GM21825 (cell line): ENCODE results near the gene MAST2.
A peak's percentile ranks its signal among the peaks of the same experiment; 100 is the strongest.
"Not testable (repeated sequence)": the region's sequence is repeated elsewhere in the genome, so short reads cannot be mapped to it uniquely, and the experiment has no call there.

Experiments
- ATAC-seq: cut with Tn5 transposase; IDR thresholded peaks from one replicate; pipeline ENCODE4 v1.9.1; 2021; ENCODE audit warnings: mild to moderate bottlenecking, moderate library complexity; ENCODE audit not compliant: unreplicated experiment

The MAST2 gene

DNA sequence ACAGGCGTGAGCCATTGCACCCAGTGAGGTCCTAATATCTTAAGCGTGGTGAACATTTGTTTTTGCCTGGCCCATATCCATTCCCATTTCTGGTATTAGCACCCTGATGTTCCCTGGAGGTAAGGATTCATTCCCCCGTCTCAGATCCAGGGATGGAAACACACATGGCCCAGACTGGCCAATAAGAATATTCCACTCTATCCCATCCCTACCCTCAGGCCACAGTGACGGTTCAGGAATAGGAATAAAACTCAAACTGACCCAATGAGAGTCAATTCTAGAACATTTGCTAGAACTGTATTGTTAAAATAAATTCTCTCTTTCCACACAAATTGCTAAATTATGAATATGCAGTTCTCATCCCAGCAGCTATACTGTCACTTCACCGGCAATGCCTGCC, 252.9 kb downstream of the MAST2 start:
- no peak for ATAC-seq

DNA sequence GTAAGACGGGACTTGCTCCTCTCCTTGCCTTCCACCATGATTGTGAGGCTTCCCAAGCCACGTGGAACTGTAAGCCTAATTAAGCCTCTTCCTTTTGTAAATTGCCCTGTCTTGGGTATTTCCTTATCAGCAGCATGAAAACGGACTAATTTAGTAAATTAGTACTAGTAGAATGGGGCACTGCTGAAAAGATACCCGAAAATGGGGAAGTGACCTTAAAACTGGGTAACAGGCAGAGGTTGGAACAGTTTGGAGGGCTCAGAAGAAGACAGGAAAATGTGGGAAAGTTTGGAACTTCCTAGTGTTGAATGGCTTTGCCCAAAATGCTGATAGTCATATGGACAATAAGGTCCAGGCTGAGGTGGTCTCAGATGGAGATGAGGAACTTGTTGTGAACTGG, 253.8 kb downstream of the MAST2 start:
- ATAC-seq: not testable (repeated sequence)

DNA sequence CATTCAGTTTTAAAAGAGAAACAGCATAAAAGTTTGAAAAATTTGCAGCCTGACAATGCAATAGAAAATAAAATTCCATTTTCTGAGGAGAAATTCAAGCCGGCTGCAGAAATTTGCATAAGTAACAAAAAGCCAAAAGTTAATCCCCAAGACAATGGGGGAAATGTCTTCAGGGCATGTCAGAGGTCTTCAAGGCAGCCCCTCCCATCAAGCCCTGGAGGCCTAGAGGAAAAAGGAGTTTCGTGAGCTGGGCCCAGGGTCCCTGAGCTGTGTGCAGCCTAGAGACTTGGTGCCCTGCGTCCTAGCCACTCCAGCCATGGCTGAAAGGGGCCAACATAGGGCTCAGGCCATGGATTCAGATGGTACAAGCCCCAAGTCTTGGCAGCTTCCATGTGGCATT, 254.4 kb downstream of the MAST2 start:
- no peak for ATAC-seq

DNA sequence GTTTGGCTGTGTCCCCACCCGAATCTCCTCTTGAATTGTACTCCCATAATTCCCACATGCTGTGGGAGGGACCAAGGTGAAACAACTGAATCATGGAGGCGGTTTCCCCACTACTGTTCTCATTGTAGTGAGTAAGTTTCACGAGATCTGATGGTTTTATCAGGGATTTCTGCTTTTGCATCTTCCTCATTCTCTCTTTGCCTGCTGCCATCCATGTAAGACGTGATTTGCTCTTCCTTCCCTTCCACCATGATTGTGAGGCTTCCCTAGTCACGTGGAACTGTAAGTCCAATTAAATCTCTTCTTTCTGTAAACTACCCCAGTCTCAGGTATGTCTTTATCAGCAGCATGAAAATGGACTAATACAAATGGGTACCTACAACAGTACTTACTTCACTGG, 255.5 kb downstream of the MAST2 start:
- no peak for ATAC-seq

DNA sequence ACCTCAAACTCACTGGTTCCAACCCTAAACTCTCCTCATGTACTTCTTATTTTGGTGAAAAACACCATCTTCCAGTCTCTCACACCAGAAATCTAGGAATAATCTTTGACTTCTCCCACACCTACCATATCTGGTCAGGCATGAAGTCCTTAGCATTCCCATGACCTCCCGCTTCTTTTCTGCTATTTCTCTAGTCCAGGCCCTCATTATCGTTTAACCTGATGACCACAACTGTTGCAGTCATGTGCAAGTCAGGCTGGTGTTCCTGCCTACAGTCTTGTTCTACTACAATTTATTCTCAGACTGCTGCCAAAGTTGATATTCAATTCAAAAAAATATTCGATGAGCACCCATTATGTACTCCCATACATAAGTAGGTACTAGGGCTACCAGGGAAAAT, 257.7 kb downstream of the MAST2 start:
- ATAC-seq: no peak

DNA sequence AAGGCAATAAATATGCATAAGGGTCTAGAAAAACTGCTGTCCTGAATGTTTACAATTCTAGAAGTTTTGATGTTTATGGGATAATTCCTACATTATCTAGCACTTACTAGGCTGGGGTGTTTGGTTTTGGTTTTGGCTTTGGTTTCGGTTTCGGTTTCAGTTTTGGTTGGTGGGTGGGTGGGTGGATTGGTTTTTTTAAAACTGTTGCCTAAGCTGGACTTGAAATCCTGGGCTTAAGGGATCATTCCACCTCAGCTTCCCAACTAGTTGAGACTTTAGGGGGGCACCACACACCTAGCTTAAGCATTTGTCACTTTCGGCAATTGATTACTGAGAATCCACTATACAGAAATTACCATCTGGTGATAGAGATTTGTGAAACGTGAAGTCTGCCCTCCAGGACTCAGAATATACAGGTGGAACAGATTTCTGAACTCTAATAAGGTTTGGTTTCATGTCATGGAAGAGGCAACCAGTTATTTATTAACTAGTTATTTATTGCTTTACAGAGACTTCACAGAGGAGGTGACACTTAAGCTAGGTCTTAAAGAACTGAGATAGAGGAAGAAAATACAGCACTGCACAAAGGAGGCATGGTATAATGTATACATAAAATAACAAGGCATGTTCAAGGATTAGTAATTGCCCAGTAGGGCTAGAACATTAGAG, 259.4 kb downstream of the MAST2 start:
- ATAC-seq: peak; percentile 55

DNA sequence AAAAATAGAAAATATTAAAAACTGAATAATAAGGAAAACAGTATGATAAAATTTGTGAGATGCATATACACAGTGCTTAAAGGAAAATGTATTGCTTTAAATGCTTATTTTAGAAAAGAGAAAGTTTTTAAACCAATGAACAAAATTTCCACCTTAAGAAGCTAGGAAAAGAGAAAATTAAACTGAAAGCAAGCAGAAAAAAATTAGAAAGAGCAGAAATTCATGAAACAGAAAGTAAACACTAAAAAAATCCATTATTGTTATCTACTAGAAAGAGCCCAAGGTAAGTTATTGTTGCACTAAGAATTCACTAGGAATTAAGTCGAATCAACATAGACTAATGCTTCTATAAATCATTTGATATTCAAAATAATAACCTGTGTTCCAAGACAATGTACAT, 261.3 kb downstream of the MAST2 start:
- no peak for ATAC-seq

DNA sequence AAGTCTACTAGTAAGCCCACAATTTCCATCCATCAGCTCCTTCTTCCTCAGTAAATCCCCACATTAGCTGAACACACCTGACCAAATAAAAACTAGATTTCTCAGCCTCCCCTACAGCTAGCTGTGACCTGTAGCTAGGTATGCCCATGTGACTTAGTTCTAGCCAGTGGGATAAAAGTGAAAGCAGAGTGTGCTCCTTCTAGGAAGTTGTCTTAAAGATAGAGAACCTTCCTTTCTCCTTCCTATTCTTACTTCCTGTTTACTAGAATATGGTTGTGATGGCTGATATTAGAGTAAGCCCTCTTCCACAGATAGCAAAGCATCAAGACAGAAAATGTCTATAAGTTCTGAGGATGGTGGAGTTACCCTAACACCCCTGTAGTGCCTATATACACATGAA, 262.0 kb downstream of the MAST2 start:
- ATAC-seq: no peak

DNA sequence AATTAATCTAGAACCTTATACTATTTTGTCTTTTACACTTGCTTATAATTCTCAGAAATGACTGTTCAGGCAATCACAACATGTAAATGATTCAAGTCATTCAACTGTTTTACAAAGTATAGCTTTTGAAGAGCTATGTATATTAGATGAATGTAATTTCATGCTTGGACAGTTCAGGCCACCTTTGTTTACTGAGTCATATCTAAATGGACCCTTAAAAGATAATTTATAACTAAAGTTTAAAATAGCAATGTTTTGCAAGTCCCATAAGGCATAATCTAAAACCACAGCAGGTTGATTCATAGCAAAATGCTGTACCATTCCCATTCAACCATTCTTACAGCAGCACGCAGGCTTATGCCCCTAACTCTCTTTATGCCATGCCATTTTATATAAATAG, 264.2 kb downstream of the MAST2 start:
- no peak for ATAC-seq

DNA sequence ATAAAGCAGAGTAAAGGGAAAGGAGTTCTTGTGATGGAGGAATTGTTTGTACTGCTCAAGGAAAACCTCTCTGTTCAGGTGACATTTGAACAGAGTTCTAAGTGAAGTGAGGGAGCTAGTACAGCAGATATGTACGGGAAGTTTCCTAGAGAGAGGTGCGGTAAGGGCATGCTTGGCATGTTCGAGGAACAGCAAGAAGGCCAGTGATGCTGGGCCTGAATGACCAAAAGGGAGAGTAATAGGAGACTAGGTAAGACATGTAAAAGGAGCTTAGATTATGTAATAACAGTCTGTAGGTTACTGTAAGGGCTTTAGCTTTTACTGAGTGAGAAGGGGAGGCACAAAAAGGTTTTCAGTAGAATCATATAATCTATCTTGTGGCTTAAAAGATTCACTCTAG, 265.1 kb downstream of the MAST2 start:
- ATAC-seq: no peak

DNA sequence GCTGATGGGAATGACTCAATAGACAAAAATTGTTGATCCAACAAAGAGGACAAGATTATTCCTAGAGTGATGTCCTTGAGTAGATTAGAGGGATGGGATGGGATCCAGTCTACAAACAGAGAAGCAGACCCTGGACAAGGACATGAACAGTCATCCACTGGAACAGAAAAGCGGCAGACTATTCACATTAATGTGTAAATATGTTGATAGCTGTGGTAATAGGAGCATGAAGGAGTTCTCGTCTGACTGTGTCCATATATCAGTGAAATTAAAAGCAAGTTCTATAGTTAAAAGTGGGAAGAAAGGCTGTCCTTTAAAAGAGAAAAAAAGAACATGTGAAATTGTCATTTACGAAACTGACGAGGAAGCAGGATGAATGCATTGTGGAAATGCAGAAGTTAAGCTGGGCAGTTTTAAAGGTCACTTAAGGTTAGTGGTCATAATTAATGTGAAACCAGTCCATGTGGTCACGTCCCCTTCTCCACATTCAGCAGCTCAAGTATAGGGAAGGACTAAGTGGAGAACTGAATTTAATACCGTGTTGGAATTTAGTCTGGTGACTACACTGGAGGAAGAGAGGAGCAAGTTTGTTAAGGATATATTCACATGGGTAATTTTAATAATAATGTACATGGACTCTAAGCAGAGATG, 266.9 kb downstream of the MAST2 start:
- ATAC-seq: no peak

DNA sequence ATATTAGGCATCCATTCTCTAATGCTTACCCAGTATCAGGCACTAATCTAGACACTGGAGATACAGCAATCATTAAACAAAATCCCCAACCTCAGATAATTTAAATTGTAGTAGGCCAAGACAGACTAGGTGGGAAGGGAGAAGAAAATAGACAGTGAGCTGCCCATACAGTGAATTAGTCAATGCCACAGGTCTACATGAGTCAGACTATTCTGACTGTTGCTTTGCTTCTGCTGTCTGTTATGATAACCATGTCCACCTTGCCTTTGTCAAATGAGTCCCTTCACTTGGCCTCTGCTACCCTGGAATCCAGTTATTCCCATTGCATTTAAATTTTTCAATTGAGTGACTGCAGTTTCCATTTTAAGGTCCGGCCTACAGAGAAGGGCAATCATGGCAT, 269.6 kb downstream of the MAST2 start:
- no peak for ATAC-seq

DNA sequence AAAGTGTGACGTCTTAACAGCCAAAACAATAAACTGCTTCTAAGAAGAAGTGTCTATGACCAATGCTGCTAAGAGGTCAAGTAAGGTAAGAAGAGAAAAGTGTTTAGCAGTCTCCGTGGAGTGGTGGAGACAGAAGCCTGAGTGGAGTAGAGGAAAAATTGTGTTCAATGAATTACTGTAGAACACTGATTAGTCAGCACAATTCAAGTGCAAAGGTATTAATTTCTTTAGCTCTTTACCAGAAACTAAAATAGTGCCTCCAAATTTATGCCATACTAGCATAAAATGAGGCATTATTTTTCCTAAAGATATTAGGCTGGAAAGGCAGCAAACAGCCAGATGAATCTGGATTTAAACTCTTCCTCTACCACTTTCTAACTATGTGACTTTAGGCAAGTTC, 272.9 kb downstream of the MAST2 start:
- ATAC-seq: no peak

DNA sequence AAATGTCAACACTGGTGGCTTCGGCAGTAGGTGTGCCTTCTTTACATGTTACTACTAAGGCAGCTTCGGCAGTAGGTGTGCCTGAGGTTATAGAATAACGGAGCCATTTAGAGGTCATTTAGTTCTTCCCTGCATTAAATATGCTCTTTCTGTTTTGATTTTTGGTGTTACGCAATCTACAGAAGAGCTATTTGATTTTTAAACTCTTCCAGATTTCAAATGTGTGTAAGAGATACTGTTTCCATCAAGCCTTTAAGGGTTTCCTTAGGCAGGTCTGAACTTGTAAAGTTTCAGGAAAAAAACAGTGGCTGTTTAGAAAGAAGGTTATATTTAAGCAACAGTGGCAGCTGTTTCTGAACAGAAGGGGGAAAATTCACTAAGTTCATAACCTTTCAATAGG, 274.2 kb downstream of the MAST2 start:
- ATAC-seq: no peak

DNA sequence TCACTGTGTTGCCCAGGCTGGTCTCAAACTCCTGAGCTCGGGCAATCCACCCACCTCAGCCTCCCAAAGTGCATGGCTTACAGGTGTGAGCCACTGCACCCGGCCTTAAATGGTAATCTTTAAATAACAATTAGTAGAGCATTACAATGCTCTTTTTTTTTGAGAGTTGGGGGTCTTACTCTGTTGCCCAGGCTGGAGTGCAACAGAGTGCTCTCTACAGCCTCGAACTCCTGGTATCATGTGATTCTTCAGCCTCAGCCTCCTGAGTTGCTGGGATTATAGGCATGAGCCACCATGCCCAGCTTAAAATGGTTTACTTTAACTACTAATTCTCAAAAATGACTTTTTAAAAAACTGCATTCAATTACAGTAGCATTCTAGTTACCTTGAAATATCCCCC, 276.8 kb downstream of the MAST2 start:
- ATAC-seq: no peak

DNA sequence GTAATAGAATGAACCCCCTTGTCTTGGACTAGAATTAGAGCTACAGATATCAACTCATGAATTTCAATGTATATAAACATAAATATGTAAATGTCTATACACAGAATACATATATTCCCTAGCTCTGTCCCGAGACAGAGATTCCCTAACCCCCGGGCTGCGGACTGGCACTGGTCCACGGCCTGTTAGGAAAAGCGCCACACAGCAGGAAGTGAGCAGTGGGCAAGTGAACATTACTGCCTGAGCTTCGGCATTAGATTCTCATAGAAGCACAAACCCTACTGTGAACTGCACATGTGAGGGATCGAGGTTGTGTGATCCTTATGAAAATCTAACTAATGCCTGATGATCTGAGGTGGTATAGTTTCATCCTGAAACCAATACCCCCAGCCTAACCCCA, 277.8 kb downstream of the MAST2 start:
- no peak for ATAC-seq

DNA sequence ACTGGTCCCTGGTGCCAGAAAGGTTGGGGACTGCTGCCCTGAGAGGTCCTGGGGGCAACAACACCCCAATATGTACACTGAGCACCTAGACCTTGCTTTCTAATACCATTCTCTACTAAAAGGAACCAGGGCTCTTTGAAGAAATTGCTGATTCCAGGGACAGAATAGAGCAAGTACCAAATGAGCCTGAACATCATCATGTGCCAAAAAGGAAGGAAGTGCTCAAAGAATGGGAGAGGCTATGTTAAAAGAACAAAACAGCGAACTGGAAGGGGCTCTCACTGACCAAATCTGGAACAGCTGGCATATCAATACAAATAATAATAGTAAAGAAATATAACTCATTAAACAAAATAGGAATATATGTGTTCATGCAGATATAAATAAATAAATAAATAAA, 278.2 kb downstream of the MAST2 start:
- no peak for ATAC-seq

DNA sequence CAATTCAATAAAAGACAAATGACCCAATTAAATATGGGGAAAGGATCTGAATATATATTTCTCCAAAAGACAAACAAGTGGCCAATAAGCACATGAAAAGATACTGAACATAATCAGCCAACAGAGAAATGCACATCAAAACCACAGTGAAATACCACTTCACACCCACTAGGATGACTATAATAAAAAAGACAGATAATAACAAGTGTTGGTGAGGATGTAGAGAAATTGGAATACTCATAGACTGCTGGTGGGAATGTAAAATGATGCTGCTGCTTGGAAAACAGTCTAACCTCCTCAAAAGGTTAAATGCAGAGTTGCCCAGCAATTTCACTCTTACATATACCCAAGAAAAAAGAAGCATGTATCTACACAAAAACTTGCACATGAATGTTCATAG, 280.2 kb downstream of the MAST2 start:
- ATAC-seq: no peak

DNA sequence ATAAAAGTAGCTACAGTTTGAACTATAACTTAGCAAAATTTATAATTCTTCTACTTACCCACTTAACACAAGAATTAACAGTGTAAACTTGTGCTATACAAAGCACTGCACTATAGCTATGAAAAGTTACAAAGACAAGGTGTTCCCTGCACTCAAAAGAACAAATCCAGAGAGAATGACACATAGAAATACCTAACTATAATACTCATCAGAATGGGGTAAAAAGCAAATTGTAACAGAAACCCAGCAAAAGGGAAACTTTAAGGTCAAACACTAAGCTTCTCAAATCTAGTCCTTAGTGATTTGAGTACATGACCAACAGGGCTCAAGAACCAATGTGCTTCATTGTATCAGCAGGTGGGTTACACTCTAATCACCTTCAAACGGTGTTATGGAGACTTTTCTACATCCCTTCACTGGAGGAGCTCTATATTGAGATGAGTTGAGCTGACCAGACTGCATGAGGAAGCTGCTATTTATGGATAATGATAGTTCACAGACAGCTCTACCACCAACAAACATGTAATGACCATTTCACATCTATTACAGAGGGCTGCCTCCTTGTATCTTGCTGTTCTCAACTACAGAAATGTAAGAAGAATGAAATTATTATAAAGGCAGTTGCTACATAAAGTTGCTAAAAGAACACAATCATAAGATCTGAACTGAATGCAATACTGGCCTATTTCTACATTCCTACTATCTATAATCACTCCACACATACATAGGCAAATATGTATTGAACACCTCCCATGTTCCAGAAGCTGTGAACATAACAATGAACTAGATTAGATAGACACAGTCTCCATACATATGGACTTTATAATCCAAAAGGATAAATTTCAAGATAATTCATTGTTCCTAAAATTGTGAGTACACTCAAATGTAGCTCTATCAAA, 281.4 kb downstream of the MAST2 start:
- ATAC-seq: no peak
